Subcutaneous abdominal adipose tissue (tissue), 5 donors: ENCODE results near the gene F5.

Source experiments
- H3K27ac ChIP-seq: one replicate; pipeline ENCODE4 v1.7.0; 2013; ENCODE audit warnings: low read depth, mild to moderate bottlenecking, inconsistent platforms, low read length, moderate library complexity
- H3K27me3 ChIP-seq, 5 donors: one replicate each; pipeline ENCODE4 v1.7.0; 2013; ENCODE audit warnings: low read length in 5 of 5, inconsistent platforms in 1 of 5; ENCODE audit not compliant: control insufficient read depth in 5 of 5, insufficient read depth in 4 of 5
- H3K36me3 ChIP-seq, 5 donors: one replicate each; pipeline ENCODE4 v1.7.0; 2013; ENCODE audit warnings: low read length in 5 of 5; ENCODE audit not compliant: control insufficient read depth in 5 of 5, insufficient read depth in 5 of 5
- H3K4me1 ChIP-seq, 5 donors: one replicate each; pipeline ENCODE4 v1.7.0; 2013; ENCODE audit warnings: low read length in 5 of 5, mild to moderate bottlenecking in 3 of 5, moderate library complexity in 1 of 5; ENCODE audit not compliant: control insufficient read depth in 5 of 5, insufficient read depth in 5 of 5
- H3K4me3 ChIP-seq, 5 donors: one replicate each; pipeline ENCODE4 v1.7.0; 2013; ENCODE audit warnings: low read length in 5 of 5, low read depth in 1 of 5
- H3K9ac ChIP-seq, 5 donors: one replicate each; pipeline ENCODE4 v1.7.0; 2013; ENCODE audit warnings: low read length in 5 of 5, mild to moderate bottlenecking in 4 of 5, moderate library complexity in 3 of 5
- H3K9me3 ChIP-seq, 5 donors: one replicate each; pipeline ENCODE4 v1.7.0; 2013; ENCODE audit warnings: low read length in 5 of 5; ENCODE audit not compliant: control insufficient read depth in 5 of 5
- donor health status: healthy.
- donor health status: healthy.
- donor health status: healthy.
- donor health status: healthy.
- donor health status: healthy.

The F5 gene

DNA sequence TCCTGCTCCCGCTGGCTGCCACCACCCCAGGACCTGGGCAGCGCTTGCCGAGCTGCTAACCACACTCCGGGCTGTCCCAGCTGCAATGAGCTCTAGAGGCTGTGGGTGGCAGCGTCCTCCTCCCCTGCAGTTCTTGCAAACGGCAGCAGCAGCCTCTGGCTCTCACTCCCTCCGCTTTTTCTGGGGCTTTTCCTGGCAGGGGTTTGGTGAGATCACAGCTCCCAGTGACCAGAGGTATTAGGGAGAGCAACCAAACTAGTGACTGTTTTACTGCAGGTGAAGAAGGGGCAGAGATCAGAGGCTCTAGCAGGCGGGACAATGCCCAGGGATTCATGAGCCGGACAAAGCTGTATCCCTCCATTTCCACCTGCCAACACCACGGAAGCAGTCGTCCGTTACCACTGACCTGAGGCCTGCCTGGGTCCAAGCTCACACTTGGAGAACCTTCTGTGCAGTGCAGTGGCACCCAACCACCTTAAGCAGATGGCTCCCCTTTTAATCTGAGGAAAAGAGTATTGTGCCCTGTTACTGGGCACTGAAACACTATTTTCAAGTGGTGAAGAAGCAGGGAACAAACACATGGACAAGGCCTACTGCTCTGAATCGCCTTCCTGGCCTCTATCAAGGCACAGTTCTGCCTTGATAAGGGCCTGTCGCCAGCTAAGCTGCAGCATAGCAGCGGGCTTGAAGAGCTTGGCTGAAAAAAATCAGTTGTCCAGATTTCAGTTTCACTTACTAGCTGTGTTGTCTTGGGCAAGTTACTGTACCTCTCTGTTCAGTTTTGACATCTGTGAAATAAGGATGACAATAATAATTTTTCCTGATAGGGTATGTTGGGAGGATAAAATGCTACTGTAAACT, at the start of gene F5:
Gene F5, minus strand, starts transcription at position 87 of the 861 bp plus-strand sequence. CDS start 95 bp downstream, outside the sequence.
- Histone ChIP-seq H3K36me3 (no peaks in the 10 kb centered on the region), H3K9me3 (no peaks in the 10 kb centered on the region), H3K27ac (no peak within 1 kb of the TSS), H3K9ac (peak within 1 kb of the TSS in 1 of 5 donors; percentile 12), H3K4me3 (peak within 1 kb of the TSS in 3 of 5 donors; percentile 22 to 68 (median 28)), H3K4me1 (peaks cover 0 to 22% (median 13%) of the 10 kb centered on the region in 5 donors), H3K27me3 (peaks cover 0 to 9% (median 0%) of the 10 kb centered on the region in 5 donors)

DNA sequence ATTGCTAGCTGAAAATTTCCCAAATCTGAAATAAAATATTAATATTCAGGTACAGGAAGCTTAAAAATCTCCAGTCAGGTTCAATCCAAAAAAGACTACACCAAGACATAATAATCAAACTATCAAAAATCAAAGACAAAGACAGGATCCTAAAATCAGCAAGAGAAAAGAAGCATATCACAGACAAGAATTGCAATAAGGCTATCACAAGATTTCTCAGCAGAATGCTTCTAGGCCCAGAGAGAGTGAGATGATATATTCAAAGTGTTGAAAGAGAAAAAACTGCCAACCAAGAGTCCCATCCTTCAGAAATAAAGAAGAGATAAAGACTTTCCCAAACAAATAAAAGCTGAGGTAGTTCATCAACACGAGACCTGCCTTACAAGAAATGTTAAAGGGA, 48.6 kb upstream of the F5 start:
- H3K27me3 ChIP-seq: peaks cover 0 to 6% (median 2%) of the 10 kb centered on the region in 5 donors
- no peaks in the 10 kb centered on the region for H3K36me3 ChIP-seq
- no peak overlapping the region for H3K4me3 ChIP-seq
- H3K27ac ChIP-seq: no peak overlapping the region
- peaks cover 13 to 34% (median 25%) of the 10 kb centered on the region in 5 donors for H3K9me3 ChIP-seq
- no peak overlapping the region for H3K9ac ChIP-seq
- H3K4me1 ChIP-seq: no peaks in the 10 kb centered on the region

DNA sequence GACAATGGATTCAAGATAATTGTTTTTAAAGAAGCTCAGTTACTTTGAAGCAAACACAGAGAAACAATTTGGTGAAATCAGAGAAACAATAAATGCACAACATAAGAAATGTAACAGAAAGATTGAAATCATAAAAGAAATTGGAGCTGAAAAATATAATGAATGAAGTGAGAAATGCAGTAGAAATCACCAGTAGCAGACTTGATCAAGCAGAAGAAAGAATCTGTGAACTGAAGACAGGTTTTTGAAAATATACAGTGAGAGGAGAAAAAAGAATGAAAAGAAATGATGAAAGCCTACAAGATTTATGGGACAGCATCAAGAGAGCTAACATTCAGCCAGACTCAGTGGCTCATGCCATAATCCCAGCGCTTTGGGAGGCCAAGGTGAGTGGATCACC, 47.9 kb upstream of the F5 start:
- no peaks in the 10 kb centered on the region for H3K4me1 ChIP-seq
- no peaks in the 10 kb centered on the region for H3K36me3 ChIP-seq

DNA sequence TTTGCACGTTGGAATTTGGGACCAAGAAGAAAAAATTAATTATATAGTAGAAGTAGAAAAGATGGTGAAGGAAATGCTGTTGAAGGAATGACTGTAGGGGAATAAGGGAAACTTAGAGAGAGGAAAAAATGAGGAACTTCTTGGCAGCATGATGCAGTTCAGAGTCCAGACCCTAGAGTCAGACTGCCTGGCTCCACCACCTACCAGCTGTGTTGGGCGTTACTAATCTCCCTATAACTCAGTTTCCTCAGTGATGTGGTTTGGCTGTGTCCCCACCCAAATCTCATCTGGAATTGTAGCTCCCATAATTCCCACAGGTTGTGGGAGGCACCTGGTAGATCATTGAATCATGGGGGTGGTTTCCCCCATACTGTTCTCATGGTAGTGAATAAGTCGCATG, 45.0 kb upstream of the F5 start:
- no peak overlapping the region for H3K9ac ChIP-seq
- no peaks in the 10 kb centered on the region for H3K36me3 ChIP-seq
- no peaks in the 10 kb centered on the region for H3K4me1 ChIP-seq
- peaks cover 0 to 6% (median 2%) of the 10 kb centered on the region in 5 donors for H3K27me3 ChIP-seq
- H3K27ac ChIP-seq: no peak overlapping the region
- no peak overlapping the region for H3K4me3 ChIP-seq
- peaks cover 8 to 30% (median 25%) of the 10 kb centered on the region in 5 donors for H3K9me3 ChIP-seq

More for the DNA sequence above, 47.9 kb upstream of the F5 start:
- no peak overlapping the region for H3K9ac ChIP-seq
- H3K27ac ChIP-seq: no peak overlapping the region
- H3K27me3 ChIP-seq: peaks cover 0 to 6% (median 2%) of the 10 kb centered on the region in 5 donors
- no peak overlapping the region for H3K4me3 ChIP-seq
- peaks cover 13 to 34% (median 25%) of the 10 kb centered on the region in 5 donors for H3K9me3 ChIP-seq

DNA sequence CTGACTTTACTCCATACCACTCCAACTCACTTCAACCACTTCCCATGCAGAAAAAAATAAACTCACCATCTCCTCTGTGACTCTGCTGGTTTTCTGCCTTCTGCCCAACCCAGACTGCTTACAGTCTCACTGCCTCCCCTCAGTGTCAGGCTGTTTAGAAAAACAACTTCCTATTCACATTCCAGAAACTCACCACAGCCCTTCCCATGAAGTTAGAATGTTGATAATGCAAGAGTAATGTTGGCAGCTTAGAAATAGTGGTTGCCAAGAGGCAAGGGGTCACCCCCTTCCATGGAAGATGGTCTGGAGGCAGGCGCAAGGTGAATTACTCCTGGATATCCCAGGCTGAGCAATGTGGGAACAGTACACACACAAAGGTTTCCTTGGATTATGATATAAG, 43.7 kb upstream of the F5 start, which contains the start of gene SELP:
Gene SELP, minus strand, starts transcription at position 119 of the 400 bp plus-strand sequence. Its CDS starts 50 bp downstream, at position 69.
- Histone ChIP-seq H3K9me3 (peaks cover 8 to 23% (median 20%) of the 10 kb centered on the region in 5 donors), H3K27ac (no peak within 1 kb of the TSS), H3K9ac (no peak within 1 kb of the TSS), H3K27me3 (peaks cover 0 to 6% (median 2%) of the 10 kb centered on the region in 5 donors), H3K4me3 (no peak within 1 kb of the TSS), H3K36me3 (no peaks in the 10 kb centered on the region), H3K4me1 (no peaks in the 10 kb centered on the region)

DNA sequence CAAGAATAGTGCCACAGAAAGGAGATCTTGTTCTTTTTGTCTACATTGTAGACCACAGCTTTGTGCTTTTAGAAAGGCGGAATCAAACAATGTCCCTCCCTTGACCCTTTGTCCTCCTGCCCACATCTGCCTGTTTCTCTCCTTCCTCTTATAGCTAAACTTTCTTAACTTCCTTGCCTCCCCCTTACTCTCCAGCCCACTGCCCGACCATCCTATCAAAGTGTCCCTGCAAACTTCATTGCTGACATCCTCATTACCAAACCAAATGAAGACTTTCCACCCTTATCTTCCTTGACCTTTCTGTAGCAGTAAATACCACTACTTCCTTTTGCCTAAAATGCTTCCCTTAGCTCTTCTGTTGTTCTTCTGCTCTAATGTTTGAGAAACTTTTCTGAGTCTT, 38.6 kb upstream of the F5 start:
- H3K4me1 ChIP-seq: no peaks in the 10 kb centered on the region
- no peaks in the 10 kb centered on the region for H3K9me3 ChIP-seq
- H3K9ac ChIP-seq: no peak overlapping the region
- no peak overlapping the region for H3K4me3 ChIP-seq
- H3K36me3 ChIP-seq: no peaks in the 10 kb centered on the region
- no peak overlapping the region for H3K27ac ChIP-seq
- peaks cover 0 to 4% (median 0%) of the 10 kb centered on the region in 5 donors for H3K27me3 ChIP-seq

DNA sequence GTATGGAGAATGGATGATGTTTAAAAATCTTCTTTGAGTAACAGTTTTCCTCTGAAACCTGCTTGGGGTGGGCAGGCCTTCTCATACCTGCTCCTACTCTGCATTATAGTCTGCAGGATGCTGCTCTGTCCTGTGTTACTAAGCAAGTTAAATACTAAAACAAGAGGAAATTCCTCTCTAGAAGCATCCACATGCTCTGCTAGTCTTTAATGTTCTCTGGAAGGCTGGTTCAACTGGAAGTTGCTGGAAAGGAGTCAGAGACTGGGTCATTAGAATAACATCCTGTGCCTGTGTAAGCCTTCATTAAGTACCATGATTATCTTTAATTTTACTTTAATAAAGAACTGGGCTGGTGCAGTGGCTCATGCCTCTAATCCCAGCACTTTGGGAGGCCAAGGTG, 37.8 kb upstream of the F5 start:
- Histone ChIP-seq H3K4me1 (no peaks in the 10 kb centered on the region), H3K4me3 (no peak overlapping the region), H3K9ac (no peak overlapping the region), H3K36me3 (no peaks in the 10 kb centered on the region), H3K9me3 (no peaks in the 10 kb centered on the region), H3K27ac (no peak overlapping the region), H3K27me3 (peaks cover 0 to 4% (median 0%) of the 10 kb centered on the region in 5 donors)

DNA sequence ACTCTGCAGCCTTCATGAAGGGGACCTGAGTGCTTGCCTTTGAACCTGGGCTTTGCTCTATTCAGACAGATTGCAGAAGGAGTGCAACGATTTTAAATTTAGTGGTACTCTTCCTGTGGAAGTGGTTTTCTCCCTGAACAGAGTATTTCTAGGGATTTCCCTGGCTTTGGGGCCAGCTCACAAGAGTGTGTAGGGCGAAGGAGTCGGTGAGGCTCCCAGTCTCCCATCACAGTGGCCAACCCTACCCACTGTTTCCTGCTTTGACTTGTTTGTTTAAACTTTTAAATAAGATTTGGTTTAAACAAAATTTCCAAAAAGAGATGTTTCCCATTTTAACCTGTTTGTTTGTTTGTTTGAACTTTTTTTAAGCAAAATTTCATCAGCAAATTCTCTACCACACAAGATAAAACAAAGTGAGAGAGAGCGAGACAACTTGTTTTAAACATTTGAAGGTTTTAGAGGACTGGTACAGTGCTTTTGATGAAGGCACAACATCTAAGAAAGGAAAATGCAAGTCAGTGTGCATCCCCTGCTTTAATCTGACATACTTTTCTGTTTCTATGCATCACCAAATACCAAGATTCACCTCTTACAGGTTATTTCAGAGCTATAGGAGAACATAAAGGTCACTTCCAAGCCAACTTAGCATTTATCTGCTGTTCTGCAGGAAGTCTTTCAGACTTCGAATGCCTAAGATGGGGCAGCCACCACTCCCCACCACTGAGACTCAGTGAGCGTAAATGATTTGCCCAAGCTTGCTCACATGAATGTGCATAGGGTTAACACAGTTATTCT, 37.0 kb upstream of the F5 start:
- no peak overlapping the region for H3K4me3 ChIP-seq
- no peaks in the 10 kb centered on the region for H3K36me3 ChIP-seq
- H3K27ac ChIP-seq: no peak overlapping the region
- H3K9me3 ChIP-seq: no peaks in the 10 kb centered on the region
- H3K27me3 ChIP-seq: peaks cover 0 to 4% (median 0%) of the 10 kb centered on the region in 5 donors
- H3K4me1 ChIP-seq: no peaks in the 10 kb centered on the region
- H3K9ac ChIP-seq: no peak overlapping the region

DNA sequence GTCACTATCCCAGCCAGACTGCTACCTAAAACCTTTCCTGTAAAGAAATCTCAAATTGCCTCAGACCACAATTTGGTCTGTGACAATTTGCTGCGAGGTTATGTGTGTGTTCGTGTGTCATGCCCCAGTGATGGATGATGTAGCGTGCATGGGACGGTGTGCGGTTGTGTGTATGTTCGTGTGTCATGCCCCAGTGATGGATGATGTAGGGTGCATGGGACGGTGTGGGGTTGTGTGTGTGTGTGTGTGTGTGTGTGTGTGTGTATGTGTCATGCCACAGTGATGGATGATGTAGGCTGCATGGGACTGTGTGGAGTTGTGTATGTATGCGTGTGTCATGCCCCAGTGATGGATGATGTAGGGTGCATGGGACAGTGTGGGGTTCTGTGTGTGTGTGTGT, 34.3 kb upstream of the F5 start:
- no peaks in the 10 kb centered on the region for H3K9me3 ChIP-seq
- H3K9ac ChIP-seq: no peak overlapping the region
- H3K27me3 ChIP-seq: peaks cover 0 to 4% (median 0%) of the 10 kb centered on the region in 5 donors
- no peak overlapping the region for H3K4me3 ChIP-seq
- no peaks in the 10 kb centered on the region for H3K4me1 ChIP-seq
- H3K27ac ChIP-seq: no peak overlapping the region
- H3K36me3 ChIP-seq: no peaks in the 10 kb centered on the region

DNA sequence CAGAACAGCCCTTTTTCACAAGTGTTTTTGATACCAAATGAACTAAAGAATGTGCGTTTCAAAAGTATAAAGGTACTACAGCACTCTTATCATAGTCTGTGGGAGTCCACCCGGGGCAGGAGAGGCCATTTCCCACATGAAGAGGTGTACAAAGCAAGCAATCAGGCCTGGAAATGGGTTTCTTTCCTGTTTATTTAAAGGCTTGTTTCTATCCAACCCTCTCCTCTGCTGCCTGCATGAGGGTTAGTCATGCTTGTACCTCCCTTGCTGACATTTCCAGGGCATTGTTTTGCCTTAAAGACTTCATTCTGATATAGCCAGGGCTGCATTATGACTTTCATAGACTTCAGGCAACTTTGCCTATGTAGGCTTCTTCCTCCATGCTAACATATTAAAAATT, 32.1 kb upstream of the F5 start:
- Histone ChIP-seq H3K9ac (no peak overlapping the region), H3K4me3 (no peak overlapping the region), H3K36me3 (no peaks in the 10 kb centered on the region), H3K4me1 (no peaks in the 10 kb centered on the region), H3K27ac (no peak overlapping the region), H3K9me3 (no peaks in the 10 kb centered on the region), H3K27me3 (peaks cover 0 to 4% (median 0%) of the 10 kb centered on the region in 5 donors)
